ENCODE results near the gene TBL1XR1.

DNA sequence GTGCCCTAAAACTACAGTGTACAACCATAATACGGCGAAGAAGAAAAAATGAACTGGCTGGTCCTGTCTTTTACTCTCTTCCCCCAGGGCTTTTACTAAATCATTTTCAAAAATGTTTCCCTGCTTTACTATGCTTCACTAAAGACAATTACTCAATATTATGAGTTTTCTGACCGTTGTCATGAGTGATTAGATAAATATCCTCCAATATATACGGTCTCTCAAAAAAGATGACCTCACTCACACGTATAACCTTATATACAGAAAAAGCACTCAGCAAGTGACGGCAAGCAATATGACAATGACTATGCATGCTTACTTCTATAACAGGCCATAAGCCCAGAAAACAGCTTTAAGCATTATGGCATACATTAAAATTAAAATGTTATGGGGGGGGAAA is 60.5 kb downstream of the TBL1XR1 start:
- TF ChIP-seq, protein P1, sequence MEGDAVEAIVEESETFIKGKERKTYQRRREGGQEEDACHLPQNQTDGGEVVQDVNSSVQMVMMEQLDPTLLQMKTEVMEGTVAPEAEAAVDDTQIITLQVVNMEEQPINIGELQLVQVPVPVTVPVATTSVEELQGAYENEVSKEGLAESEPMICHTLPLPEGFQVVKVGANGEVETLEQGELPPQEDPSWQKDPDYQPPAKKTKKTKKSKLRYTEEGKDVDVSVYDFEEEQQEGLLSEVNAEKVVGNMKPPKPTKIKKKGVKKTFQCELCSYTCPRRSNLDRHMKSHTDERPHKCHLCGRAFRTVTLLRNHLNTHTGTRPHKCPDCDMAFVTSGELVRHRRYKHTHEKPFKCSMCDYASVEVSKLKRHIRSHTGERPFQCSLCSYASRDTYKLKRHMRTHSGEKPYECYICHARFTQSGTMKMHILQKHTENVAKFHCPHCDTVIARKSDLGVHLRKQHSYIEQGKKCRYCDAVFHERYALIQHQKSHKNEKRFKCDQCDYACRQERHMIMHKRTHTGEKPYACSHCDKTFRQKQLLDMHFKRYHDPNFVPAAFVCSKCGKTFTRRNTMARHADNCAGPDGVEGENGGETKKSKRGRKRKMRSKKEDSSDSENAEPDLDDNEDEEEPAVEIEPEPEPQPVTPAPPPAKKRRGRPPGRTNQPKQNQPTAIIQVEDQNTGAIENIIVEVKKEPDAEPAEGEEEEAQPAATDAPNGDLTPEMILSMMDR (conservative IDR thresholded peaks at IDR 0.05; ENCODE audit: low read depth, low read length): no peak
- TF ChIP-seq EZH2 (IDR thresholded peaks at IDR 0.05; ENCODE audit: low read length, unreplicated experiment): no peak

All from PC-3 (cell line).